HG02938 (cell line): ENCODE results near the gene GPN1.
A peak's percentile ranks its signal among the peaks of the same experiment; 100 is the strongest.
"Not testable (repeated sequence)": the region's sequence is repeated elsewhere in the genome, so short reads cannot be mapped to it uniquely, and the experiment has no call there.

Experiments
- ATAC-seq: cut with Tn5 transposase; IDR thresholded peaks from one replicate; pipeline ENCODE4 v1.9.1; 2021; ENCODE audit warnings: mild to moderate bottlenecking, moderate library complexity; ENCODE audit not compliant: unreplicated experiment

The GPN1 gene

DNA sequence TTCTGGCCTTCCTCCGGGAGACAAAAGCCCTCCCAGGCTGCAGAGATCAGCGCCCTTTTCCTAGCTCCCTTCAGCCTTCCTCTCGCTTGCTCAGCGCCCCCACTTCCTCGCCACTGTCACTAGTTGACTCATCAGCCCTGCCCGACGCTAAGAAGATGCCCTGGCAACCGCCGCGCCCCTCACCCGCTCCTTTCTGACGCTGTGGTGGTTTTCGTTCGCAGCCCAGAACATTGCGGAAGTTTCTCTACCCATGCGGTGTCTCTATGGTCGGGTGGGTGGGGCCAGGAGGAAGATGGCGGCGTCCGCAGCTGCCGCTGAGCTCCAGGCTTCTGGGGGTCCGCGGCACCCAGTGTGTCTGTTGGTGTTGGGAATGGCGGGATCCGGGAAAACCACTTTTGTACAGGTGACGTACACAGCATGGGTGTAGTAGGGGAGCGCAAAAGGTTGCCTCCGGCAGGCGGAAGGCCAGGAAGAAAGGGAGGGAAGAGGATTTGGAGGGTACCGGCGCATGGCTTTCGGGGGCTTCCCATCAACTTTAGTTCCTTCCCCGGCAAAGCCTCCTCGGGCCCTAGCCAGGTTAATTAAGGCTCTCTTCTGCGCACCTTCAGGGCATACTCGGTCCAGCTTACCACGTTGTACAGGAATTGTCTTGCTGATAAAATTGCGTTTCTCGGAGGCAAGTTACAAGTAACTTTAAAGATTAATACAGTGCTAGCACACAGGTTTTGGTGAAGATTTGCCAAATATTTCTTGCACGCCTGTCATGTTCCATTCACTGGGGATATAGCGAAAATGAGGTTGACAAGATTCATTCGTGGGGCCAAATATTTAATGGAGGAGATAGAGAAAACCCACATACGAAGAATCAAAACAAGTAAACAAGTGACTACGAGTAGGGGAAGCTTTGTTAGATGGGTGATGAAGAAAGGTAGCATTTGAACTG lies at the start of gene GPN1, which contains the start of gene CCDC121:
GPN1 (plus strand) TSS at position 284 of the 943 bp plus-strand sequence; CDS start at position 293, 9 bp downstream.
CCDC121 (minus strand) TSS at position 246 of the 943 bp plus-strand sequence. CDS start 1,213 bp downstream, outside the sequence.
- ATAC-seq, result peak; percentile 96

DNA sequence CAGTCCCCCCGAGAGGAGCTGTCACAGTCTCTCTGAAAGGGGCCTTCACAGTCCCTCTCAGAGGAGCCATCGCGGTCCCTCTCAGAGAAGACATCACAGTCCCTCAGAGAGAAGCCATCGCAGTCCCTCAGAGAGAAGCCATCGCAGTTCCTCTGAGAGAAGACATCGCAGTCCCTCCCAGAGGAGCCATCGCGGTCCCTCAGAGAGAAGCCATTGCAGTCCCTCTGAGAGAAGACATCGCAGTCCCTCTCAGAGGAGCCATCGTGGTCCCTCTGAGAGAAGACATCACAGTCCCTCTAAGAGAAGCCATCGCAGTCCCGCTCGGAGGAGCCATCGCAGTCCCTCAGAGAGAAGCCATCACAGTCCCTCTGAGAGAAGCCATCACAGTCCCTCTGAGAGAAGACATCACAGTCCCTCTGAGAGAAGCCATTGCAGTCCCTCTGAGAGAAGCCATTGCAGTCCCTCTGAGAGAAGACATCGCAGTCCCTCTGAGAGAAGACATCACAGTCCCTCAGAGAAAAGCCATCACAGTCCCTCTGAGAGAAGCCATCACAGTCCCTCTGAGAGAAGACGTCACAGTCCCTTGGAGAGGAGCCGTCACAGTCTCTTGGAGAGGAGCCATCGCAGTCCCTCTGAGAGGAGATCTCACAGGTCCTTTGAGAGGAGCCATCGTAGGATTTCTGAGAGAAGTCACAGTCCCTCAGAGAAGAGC lies 47.3 kb upstream of the GPN1 start:
- ATAC-seq, result no peak

DNA sequence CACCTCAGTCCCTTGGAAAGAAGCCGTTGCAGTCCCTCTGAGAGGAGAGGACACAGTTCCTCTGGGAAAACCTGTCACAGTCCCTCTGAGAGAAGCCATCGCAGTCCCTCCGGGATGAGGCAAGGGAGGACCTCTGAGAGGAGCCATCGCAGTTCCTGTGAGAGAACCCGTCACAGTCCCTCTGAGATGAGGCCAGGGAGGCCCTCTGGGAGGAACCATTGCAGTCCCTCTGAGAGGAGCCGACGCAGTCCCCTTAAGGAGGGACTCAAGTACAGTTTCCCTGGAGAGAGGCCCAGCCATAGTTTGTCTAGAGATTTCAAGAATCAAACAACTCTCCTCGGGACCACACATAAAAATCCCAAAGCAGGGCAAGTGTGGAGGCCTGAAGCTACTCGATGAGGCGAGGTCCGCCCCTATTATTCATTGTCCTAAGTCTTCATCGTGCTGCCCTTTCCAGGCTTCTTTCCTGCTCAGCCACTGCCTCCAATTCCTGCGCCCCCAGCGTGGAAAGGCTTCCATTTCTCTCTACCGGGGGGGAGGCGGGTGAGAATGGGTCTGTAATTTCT lies 46.6 kb upstream of the GPN1 start:
- no peak for ATAC-seq

DNA sequence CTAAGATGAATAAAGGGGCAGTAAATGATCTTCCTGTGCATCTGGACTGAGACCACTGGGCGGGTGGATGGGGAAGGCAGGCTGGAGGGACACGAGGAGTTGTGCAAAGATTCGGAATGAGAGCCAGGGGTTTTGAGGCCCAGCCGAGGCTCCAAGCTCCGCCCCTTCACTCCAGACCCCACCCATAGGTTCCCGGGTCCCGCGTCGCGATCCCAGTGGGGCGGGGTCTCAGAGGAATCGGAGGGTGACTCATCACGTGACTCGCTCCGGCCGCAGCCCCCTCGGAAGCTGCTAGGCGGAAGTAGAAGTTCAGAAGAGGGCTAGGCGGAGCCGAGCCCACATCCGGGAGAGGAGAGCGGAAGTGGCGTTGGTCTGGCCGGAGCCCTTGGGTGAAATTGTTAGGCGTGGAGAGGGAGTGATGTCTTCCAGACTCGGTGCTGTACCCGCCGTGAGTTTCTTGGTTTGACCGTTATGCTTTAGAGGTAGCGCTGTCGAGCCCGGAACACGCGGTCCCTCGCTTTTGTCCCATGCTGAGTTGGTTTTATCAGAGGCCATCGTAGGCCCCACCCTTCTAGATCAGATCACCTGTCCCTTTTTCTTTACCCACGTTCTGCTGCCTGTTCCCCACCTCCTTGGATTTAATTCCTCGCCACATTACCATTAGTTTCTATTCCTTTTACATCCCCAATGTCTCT lies 46.0 kb upstream of the GPN1 start, which contains the start of gene ZNF512:
ZNF512 (plus strand) TSS at position 348 of the 695 bp plus-strand sequence; CDS start at position 419, 71 bp downstream.
- peak; percentile 94 for ATAC-seq

DNA sequence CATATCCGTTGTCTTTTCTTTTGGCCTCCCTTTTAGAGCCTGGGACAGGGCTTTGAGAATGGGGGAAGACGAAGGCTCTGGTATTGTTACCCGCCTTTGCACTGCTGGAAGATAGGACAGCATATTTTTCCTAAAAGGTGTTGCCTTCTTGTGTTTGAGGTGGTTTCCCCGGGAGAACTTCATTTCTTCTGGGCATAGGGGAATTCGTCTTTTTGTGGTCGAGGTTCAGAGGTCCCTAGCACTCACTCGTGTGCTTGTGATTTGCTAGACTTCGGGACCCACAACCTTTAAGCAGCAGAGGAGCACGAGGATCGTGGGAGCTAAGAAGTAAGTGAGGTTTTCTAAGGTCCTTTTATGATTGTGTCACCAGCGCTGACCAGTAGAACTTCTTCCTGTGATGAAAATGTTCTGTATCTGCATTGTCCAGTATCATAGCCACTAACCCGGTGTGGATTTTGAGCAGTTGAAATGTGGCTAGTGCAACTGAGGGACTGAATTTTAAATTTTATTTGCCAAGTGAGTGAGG lies 45.4 kb upstream of the GPN1 start:
- ATAC-seq, result no peak

DNA sequence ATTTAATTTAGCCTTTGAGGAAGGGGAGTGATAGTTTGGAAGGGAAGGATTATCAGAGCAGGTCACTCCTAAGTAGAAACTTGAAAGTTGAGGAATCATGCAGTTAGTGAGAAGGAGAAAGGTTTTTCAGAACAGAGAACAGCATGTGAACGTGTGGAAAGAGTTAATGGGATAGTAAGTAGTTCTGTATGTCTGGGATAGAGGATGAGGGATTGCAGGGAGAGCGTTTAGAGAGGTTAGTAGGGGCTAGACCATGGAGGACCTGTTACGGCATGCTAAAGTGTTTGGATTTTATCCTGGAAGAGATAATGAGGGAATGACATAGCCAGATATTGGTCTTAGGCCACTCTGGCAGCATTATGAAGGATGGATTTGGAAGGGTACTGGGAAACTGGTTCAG lies 44.3 kb upstream of the GPN1 start:
- ATAC-seq, result no peak

DNA sequence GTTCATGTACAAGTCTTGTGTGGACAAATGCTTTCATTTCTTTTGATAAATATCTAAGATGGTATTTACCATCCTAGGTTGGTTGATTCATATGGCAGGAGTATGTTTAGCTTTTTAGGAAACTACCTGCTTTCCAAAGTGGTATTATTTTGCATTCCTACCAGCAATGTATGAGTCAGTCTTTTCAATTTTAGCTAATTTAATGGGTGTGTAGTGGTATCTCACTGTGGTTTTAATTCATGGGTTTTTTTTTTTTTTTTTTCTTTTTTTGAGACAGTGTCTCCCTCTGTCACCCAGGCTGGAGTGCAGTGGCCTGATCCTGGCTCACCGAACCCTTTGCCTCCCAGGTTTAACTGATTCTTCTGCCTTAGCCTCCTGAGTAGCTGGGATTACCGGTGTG lies 41.8 kb upstream of the GPN1 start:
- ATAC-seq, result no peak

DNA sequence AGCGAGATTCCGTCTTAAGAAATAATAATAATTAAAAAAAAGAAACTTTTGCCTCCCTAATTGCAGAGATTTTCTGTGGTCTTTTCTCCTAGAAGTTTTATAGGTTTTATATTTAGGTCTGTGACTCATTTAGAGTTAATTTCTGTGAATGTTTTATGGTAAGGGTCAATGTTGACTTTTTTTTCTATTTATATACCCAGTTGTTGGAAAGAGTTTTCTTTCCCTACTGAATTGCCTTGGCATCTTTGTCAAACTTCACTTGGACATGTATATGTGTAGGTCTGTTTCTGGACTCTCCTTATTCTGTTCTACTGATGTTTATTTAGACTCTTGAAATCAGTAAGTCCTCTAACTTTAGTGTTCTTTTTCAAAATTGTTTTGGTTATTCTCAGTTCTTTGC lies 40.5 kb upstream of the GPN1 start:
- ATAC-seq, result no peak

DNA sequence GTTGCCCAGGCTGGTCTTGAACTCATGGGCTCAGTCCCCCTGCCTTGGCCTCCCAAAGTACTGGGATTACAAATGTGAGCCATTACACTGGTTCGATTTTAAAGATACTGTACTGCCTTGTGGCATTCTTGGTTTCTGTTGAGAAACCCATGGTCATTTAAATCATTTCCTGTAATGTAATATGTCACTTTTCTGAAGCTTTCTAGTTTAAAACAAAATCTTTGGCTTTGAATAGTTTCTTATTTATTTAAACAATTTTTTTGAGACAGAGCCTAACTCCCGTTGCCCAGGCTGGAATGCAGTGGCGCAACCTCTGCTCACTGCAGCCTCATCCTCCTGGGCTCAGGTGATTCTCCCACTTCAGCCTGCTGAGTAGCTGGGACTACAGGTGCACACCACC lies 37.1 kb upstream of the GPN1 start:
- ATAC-seq, result no peak

DNA sequence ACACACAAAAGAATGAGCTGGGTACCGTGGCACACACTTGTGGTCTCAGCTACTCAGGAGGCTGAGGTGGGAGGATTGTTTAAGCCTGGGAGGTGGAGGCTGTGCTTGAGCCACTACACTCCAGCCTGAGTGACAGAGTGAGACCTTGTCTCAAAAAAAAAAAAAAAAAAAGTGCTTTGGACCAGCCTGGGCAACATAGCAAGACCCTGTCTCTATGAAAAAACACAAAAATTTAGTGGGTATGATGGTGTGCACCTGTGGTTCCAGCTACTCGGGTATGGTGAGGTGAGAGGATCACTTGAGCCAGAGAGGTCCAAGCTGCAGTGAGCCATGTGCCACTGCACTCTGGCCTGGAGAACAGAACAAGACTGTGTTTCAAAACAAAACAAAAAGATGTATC lies 35.6 kb upstream of the GPN1 start:
- no peak for ATAC-seq

DNA sequence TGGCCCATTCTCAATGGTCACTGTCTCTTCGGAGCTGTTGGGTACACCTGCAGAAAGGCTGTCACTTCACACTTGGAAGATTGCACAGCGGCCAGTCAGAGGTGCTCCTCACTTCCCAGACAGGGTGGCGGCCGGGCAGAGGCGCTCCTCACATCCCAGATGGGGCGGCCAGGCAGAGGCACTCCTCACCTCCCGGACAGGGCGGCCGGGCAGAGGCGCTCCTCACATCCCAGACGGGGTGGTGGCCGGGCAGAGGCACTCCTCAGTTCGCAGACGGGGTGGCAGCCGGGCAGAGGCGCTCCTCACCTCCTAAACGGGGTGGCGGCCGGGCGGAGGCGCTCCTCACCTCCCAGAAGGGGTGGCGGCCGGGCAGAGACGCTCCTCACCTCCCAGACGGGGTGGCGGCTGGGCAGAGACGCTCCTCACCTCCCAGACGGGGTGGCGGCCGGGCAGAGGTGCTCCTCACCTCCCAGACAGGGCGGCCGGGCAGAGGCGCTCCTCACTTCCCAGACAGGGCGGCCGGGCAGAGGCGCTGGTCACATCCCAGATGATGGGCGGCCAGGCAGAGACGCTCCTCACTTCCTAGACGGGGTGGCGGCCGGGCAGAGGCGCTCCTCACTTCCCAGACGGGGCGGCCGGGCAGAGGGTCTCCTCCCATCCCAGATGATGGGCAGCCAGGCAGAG lies 34.7 kb upstream of the GPN1 start:
- ATAC-seq, result not testable (repeated sequence)

DNA sequence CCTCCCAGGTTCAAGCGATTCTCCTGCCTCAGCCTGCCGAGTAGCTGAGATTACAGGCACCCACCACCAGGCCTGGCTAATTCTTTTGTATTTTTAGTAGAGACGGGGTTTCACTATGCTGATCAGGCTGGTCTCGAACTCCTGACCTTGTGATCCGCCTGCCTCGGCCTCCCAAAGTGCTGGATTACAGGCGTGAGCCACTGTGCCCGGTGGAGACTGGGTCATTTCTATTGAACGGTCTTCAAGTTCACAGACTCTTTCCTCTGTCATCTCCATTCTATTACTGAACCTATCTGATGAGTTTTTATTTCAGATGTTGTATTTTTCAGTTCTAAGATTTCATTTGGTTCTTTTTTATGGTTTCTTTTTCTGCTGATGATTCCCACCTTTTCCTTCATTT lies 33.4 kb upstream of the GPN1 start:
- ATAC-seq, result not testable (repeated sequence)

DNA sequence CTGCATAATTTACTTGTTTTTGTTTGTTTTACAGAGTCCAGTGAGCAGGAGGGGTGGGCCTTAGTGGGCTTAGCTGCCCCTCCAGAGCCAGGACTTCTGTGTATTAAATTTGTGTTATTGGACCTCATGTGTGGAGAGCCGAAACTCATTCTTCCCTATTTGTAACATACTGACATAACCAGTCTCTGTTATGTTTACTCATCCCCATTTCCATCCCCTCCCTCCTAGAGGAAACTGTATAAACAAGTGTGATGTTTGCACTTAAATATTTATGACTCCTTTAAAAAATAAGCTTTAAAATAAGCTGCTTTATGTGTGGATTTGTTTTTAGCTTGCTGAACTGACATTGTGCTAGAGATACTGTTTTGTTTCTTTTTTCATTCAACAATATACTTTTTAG lies 32.2 kb upstream of the GPN1 start:
- no peak for ATAC-seq

DNA sequence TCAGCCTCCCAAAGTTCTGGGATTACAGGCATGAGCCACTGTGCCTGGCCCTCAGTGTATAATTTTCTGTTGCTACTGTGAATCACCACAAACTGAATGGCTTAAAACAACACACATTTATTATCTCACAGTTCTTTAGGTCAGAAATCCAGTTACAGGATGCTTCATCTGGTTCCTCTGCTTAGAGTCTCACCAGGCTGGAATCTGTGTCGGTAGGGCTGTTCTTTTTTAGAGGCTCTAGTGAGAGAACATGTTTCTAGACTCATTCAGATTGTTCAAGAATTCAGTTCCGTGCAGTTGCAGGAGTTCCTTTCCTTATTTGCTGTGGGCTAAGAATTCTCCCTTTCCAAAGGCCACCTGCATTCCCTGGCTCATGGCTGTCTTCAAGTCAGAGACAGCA lies 22.2 kb upstream of the GPN1 start:
- no peak for ATAC-seq

DNA sequence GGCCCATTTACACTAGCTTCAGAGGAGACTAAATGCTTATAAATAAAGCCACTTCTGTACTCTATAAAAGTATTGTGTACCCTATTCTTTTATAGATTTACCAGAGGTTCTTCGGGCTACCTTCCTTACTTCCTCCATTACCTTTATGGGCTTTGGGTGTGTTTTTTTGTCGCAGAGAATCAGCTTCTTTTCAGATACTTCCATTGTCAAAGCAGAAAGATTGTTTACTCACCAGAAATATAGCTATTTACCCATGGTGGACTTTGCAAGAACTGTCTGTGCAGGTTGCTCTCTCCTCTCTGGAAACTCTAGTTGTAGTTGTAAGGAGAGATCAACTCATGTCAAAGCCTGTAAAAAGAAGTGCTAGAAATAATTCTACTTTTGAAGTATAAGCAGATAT lies 14.9 kb upstream of the GPN1 start:
- no peak for ATAC-seq

DNA sequence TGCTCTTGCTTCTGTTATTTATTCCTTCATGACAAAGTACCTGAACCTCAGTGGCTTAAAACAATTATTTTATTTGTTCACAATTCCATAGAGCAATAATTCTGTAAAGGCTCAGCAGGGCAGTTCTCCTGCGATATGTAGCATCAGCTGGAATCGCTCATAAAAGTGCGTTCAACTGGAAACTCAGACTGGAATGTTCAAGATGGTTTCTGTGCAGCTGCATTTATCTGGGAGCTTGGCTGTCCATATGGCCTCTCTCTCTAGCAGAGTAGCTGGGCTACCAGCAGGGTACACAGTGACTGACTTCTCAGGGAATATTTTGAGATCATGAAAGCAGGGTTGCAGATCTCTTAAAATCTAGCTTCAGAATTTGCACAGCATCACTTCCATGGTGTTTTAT lies 13.5 kb upstream of the GPN1 start:
- ATAC-seq, result no peak

DNA sequence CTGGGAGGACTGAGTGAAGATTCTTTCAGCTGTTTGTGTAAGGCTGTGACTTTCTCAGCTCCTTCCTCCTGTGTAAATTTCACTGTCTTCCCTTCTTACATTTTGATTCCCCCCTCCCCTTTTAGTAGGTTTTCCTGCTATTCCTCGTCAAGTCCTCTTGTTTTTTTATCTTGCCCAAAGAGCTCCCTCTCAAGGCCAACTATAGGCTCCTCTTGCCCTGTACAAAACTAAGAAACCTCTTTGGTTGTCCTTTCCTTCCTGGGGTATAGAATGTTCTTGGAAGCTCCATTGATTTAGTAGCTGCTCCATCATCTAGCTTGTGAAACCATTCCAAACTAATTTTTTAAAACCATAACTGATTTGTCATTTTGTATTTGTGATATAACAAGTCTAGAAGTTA lies 7.3 kb upstream of the GPN1 start:
- ATAC-seq, result no peak

DNA sequence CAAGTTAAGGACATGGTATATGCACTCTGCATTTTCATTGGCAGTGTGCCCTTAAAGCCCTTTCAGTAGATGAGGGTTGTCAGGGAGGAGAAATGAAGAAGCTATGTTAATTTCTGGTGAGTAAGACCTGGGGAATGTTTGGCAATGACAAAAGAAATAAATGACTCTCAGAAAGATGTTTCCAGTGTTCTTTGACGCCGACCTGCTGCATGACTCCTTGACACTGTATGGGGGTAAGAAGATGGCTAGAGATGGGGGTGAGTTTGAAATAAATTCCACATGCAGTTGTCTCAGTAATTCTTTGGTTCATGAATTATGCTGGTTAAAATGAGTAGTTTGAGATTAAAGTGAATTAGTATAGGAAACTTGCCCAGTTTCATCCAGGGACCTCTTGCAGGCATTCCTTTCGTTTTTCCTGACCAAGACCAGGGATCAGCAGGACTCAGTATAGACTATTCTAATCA lies 5.9 kb upstream of the GPN1 start:
- ATAC-seq, result no peak

DNA sequence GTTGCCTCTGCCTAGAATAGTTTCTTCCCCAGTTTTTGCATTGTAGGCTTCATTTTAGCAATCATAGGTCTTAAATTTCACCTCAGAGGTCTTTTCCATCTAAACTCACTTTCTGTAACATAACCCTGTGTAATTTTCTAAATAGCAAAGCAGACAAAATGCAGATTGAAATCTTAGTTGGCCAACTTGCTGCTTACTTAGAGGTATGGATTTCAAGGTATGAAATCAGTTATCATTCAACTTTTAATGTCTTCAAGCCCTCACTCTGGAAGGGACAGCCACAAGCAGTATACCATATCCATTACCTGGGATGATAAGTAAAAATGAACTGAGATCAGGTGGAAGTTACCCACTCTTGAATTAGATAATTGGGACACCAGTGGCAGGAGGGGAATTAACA lies 3.9 kb upstream of the GPN1 start:
- ATAC-seq, result no peak

DNA sequence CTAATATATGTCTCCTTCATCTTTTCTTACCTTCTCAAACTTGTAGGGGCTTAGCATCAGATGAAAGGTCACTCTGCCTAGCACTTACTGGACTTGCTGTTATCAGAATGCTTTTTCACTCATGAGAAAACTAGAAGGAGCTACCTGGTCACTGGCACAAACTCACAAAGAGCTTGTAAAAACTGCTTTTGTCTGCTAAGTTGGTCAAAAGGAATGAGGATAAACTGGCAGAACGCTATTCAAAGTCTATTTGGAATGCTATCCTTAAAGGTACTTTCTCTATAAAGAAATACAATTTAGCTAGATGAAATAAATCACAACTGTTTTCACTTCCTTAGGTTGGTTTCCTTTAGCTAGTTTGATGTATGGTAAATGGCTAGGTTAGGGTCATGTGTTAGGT lies 2.5 kb upstream of the GPN1 start:
- ATAC-seq, result not testable (repeated sequence)
